IPS-18c (cell line): ENCODE results near the gene ECI2.

Experiments used
- H3K4me3 ChIP-seq: 2 replicates; pipeline ENCODE4 v1.7.0; 2013; ENCODE audit warnings: low read depth, mild to moderate bottlenecking, low read length, moderate library complexity; ENCODE audit not compliant: insufficient read depth
- H3K9me3 ChIP-seq: one replicate; pipeline ENCODE4 v1.6.1; 2013; ENCODE audit warnings: mild to moderate bottlenecking, low read length, moderate library complexity; ENCODE audit not compliant: control insufficient read depth, insufficient read depth

Gene ECI2

DNA sequence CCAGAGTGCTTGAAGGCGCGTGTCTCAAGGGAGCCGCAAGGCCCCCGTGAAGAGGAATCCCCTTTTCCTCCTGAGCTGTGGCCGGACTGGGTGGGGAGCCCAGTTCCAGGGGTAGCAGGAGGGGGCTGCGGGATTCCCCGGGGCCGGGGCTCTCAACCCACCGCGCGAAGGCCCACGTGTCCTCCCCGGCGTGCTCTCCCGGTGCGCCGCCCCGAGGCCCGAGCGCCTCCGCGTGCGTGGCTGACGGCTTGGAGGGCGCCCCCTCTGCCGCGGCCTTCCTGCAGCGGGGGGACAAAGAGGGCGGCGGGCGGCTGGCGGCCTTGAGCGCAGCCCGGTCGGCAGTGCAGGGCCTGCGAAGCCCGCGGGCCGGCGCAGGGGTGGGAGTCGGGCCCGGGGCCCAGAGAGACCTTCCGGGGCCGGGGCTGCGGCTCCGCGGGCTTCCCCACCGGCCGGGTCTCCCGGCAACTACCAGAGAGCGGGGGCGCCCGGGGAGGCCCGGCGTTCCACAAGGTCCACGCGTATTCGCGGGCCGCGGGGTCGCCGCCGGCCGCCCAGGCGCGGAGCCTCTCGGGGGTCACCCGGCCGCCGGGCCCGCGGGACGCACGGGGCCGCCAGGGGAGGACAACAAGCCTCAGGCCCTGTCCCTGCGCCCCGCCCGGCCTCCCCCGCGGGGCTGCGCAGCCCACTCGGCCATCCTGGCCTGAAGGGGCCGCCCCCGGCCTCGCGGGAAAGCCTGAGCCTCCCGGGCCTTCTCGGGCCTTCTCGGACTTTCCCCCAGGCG, 56.5 kb downstream of the ECI2 start, which contains the start of gene FAM217A:
TSS of gene FAM217A (minus strand) at position 447 of the 781 bp plus-strand sequence. CDS start 1,723 bp downstream, outside the sequence.
- H3K4me3 ChIP-seq = no peak within 1 kb of the TSS
- no peaks in the 10 kb centered on the region for H3K9me3 ChIP-seq

DNA sequence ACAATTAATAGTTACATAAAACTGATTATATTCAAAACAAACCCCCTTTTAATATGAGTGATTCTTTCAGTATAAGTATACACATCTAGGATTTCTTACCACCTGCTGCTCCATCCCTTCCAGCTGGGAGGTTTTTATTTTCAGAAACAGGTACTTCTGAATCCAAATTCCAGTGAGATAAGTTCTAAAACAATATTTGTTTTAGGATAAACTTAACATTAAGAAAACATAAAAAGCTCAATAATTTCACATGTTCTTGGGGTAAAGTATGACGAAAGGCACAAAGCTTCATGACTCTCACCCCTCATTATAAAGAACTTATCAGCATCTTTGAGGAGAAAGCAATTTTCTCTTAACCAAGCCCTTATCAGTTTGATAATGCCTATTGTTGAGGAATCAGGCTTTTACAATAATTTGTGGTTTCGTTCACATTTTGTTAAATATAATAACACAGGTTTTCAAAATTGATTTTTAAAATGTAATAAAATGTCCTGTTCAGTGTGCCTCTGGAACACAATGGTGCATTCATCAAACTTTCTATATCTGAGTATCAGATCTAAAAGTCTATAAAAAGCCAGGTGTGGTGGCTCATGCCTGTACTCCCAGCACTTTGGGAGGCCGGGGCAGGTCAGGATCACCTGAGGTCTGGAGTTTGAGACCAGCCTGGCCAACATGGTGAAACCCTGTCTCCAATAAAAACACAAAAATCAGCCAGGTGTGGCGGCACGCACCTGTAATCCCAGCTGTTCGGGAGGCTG, 60.7 kb downstream of the ECI2 start:
- H3K9me3 ChIP-seq = no peaks in the 10 kb centered on the region
- no peak overlapping the region for H3K4me3 ChIP-seq

DNA sequence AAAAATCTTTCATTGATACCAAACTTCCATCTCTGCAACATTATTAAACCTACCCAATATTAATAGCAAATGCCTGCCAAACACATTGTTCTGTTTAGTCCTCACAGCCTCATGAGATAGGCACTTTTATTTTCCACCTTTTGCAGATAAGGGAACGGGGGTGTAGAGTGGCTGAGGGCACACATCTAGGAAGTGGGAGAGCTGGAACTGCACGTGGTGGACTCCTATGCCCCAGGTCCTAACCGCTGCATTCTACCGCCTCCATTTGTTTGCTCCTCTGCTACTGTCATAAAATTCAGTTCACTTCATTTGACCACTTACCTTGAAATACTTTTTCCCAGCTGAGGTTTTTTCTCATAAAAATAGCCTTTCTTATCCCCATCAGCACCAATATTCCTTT, 64.0 kb downstream of the ECI2 start:
- Histone ChIP-seq H3K9me3 (no peaks in the 10 kb centered on the region), H3K4me3 (no peak overlapping the region)

DNA sequence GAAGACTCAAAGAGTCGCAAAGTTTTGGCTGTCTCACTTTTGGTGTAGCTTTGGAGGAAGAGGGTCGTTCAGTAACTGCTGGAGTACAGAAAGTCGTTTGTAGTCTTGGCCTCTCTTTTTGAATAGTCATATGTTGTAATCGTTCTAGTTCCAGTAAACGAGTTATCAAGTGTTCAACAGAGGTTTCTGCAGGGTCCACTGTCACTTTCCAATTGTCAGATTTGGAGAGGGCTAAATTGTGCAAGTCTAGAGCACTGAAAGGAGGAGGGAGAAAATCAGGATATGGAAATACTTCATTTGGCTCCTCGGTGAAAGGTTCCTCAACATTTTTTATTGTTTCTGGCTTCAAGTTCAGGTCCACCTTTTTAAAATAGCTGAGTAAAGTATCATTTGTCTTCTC, 66.2 kb downstream of the ECI2 start:
- no peak overlapping the region for H3K4me3 ChIP-seq
- no peaks in the 10 kb centered on the region for H3K9me3 ChIP-seq

DNA sequence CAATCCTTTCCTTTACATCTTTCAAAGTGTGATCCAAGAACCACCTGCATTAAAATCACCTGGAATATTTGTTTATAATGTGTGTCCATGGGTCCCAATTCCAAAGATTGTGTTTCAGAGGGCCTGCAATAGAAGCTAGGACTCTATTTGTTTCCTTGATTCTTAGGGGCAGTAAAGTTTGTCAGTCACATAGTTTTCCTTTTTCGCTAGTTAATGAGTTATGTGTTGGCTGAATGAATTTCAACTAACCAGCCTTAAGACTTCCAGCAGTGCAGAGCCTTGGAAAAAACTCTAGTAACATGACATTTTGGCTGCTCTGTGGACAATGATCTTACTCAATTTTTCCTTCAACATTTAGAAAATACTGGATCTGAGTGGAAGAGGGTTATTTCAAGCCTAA, 67.7 kb downstream of the ECI2 start:
- no peak overlapping the region for H3K4me3 ChIP-seq
- H3K9me3 ChIP-seq = no peaks in the 10 kb centered on the region

DNA sequence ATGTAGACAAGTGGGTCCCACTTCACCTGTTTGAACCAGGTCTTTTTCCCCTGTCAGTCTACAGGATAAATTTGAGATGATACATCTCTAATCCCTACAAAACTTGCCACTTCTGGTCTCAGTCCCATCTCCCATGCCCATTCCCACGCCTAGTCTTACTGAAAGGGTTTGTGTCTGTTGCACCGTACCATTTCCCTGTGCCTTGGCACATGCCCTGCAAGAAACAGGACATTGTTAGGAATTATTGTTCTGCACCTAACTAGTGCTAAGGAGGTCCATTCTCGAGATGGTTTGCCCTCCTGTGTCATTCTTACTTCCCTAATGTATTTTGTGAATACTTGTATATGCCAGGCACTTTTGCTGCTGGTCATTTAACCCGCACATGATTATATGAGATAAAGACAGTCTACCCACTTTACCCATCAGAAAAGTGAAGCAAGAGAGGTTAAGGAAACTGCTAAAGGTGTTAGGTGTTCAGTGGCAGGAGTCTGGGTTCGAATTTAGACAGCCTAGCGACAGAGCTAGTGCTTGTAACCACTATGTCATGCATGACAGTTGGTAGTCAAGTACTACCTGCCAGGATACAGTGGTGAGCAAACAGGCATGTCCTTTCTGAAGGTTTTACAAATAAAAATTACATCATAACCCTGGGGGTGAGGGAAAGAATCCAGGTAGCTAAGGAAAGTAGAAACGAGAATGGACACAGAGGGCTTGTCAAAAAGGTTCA, 69.2 kb downstream of the ECI2 start:
- H3K9me3 ChIP-seq = no peaks in the 10 kb centered on the region
- no peak overlapping the region for H3K4me3 ChIP-seq
